NB4 (cell line): ENCODE data around the gene ADAMTSL1.

Experiments used
- DNase-seq: peaks from one replicate; pipeline ENCODE4 v3.0.0; 2010; ENCODE audit warnings: low read depth
- H3K4me3 ChIP-seq: one replicate; pipeline ENCODE4 v1.5.1; 2011; ENCODE audit warnings: mild to moderate bottlenecking, low read depth, low read length, moderate library complexity
- CTCF ChIP-seq: IDR thresholded peaks from one replicate; pipeline ENCODE4 v1.5.1; 2012; ENCODE audit warnings: low read depth, low read length
- MAX ChIP-seq: IDR thresholded peaks from 2 replicates; pipeline ENCODE4 v1.6.1; 2011; ENCODE audit warnings: low read depth, low read length
- MYC ChIP-seq: IDR thresholded peaks from 2 replicates; pipeline ENCODE4 v1.6.1; 2011; ENCODE audit warnings: low read depth, low read length
- POLR2A ChIP-seq: IDR thresholded peaks from 2 replicates; pipeline ENCODE4 v1.6.1; 2011; ENCODE audit warnings: mild to moderate bottlenecking; ENCODE audit not compliant: insufficient read length; ENCODE audit errors: extremely low read depth

Gene ADAMTSL1

GRCh38 chr9:18829873-18830272, 355.9 kb downstream of the ADAMTSL1 start:
- TF ChIP-seq MYC (no peak), MAX (no peak), CTCF (no peak), POLR2A (no peak)
- H3K4me3 ChIP-seq: no peak overlapping the region
- DNase-seq: no peak

GRCh38 chr9:18834740-18835361, 360.9 kb downstream of the ADAMTSL1 start:
- TF ChIP-seq MYC (no peak), MAX (no peak), POLR2A (no peak), CTCF (no peak)
- no peak overlapping the region for H3K4me3 ChIP-seq
- DNase-seq: no peak

GRCh38 chr9:18837402-18837801, 363.4 kb downstream of the ADAMTSL1 start:
- no peak for DNase-seq
- TF ChIP-seq CTCF (no peak), MAX (peak; percentile 19; the same call in 1 of the 2 replicates)
- H3K4me3 ChIP-seq: no peak overlapping the region

GRCh38 chr9:18847576-18848275, 373.8 kb downstream of the ADAMTSL1 start:
- no peak overlapping the region for H3K4me3 ChIP-seq
- no peak for TF ChIP-seq MAX
- TF ChIP-seq CTCF: no peak
- no peak for TF ChIP-seq MYC
- no peak for TF ChIP-seq POLR2A
- DNase-seq: no peak

GRCh38 chr9:18848657-18849056, 374.7 kb downstream of the ADAMTSL1 start:
- DNase-seq: no peak
- no peak for TF ChIP-seq MYC
- TF ChIP-seq CTCF: no peak
- no peak for TF ChIP-seq MAX
- no peak for TF ChIP-seq POLR2A
- no peak overlapping the region for H3K4me3 ChIP-seq
